ENCODE measurements around the gene MIPOL1. TPM values are rescaled to one million over a fixed set of nuclear protein-coding genes. Genes with fewer than 3 reads are reported as not detected.
"Not testable (repeated sequence)": the region's sequence is repeated elsewhere in the genome, so short reads cannot be mapped to it uniquely, and the experiment has no call there.

MIPOL1 gene
- total RNA-seq, 1 donor from 2014 or later, result not detected

- peaks cover 3% of the 10 kb centered on the region for H3K9me3 Mint-ChIP-seq
- H3K27ac Mint-ChIP-seq, result no peak overlapping the region
- no peak overlapping the region for H3K4me3 Mint-ChIP-seq
- no peaks in the 10 kb centered on the region for H3K27me3 Mint-ChIP-seq
- no peak for DNase-seq
- intact Hi-C loops (cut with micrococcal nuclease), result no loop called here
- no peaks in the 10 kb centered on the region for H3K4me1 Mint-ChIP-seq
- H3K36me3 Mint-ChIP-seq (ENCODE audit: low read depth), result no peaks in the 10 kb centered on the region
These were observed 310.8 kb downstream of the MIPOL1 start for GRCh38 chr14:37508503-37508902.

DNA sequence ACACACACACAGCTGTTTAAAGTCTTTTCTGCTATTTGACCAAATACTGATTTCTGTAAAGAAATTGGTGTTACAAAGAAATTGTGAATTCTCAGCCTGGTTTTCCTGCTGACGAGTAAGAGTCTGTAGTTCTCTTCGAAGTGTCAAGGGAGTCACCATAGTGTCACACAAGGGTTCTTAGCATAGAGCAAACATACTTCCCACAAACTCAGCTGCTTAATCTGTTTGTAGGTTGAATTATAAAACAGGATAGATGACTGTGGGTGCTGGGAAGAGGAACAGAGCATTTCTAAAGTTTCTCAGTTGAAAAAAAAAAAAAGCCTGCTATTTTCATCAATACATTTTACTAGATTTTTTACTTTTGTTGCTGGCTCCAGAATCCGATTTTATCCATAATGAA lies 314.4 kb downstream of the MIPOL1 start:
- H3K4me3 Mint-ChIP-seq, result no peak overlapping the region
- no peak overlapping the region for H3K27ac Mint-ChIP-seq
- peaks cover 3% of the 10 kb centered on the region for H3K9me3 Mint-ChIP-seq
- H3K36me3 Mint-ChIP-seq (ENCODE audit: low read depth), result no peaks in the 10 kb centered on the region
- no peaks in the 10 kb centered on the region for H3K4me1 Mint-ChIP-seq
- H3K27me3 Mint-ChIP-seq, result no peaks in the 10 kb centered on the region
- DNase-seq, result no peak
- intact Hi-C loops (cut with micrococcal nuclease), result no loop called here

GRCh38 chr14:37515771-37516170 lies 318.0 kb downstream of the MIPOL1 start:
- intact Hi-C loops (cut with micrococcal nuclease), result no loop called here
- Mint-ChIP-seq H3K4me3 (no peak overlapping the region), H3K36me3 (ENCODE audit: low read depth) (no peaks in the 10 kb centered on the region), H3K27ac (no peak overlapping the region), H3K9me3 (no peaks in the 10 kb centered on the region), H3K27me3 (no peaks in the 10 kb centered on the region), H3K4me1 (no peaks in the 10 kb centered on the region)
- no peak for DNase-seq

GRCh38 chr14:37526994-37527393 lies 329.3 kb downstream of the MIPOL1 start:
- intact Hi-C loops (cut with micrococcal nuclease), result no loop called here
- Mint-ChIP-seq H3K36me3 (ENCODE audit: low read depth) (no peaks in the 10 kb centered on the region), H3K4me1 (no peaks in the 10 kb centered on the region), H3K27me3 (no peaks in the 10 kb centered on the region), H3K4me3 (no peak overlapping the region), H3K9me3 (no peaks in the 10 kb centered on the region), H3K27ac (no peak overlapping the region)
- no peak for DNase-seq

DNA sequence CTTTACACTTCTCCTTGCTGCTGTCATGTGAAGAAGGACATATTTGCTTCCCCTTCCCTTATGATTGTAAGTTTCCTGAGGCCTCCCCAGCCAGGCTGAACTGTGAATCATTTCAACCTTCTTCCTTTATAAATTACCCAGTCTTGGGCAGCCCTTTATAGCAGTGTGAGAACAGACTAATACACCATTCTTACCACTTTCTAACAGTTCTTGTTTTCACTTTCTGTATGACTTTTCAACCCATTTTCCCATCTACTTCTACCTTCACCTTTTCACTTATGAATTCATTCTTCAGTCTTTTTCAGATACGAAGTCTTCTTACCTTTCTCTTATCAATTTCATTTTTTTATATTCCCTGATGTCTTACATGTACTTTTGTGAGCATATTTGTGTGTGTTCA lies 342.3 kb downstream of the MIPOL1 start:
- Mint-ChIP-seq H3K4me3 (no peak overlapping the region), H3K27ac (no peak overlapping the region), H3K27me3 (no peaks in the 10 kb centered on the region), H3K36me3 (ENCODE audit: low read depth) (no peaks in the 10 kb centered on the region), H3K9me3 (peaks cover 4% of the 10 kb centered on the region), H3K4me1 (no peaks in the 10 kb centered on the region)
- DNase-seq, result no peak
- intact Hi-C loops (cut with micrococcal nuclease), result no loop called here

DNA sequence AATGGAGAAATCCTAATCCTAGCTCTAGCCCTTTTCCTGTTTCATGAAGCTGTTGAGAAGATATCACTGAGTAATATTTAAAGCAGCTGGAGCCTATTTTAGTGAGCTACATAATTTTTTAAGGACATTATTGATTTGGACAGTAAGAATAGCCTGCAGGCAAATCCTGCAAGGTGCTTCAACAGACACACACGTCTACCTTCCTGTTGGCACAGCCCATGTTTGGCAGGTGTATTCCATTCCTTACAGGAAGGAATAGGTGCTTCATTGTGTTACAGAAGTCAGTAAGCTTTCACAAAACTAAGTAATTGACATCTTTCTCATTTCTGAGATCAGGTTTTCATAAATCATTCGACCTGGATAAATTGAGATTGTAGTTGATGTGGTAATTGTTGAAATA lies 346.7 kb downstream of the MIPOL1 start:
- no peaks in the 10 kb centered on the region for H3K27me3 Mint-ChIP-seq
- no peak for DNase-seq
- intact Hi-C loops (cut with micrococcal nuclease), result no loop called here
- no peaks in the 10 kb centered on the region for H3K4me1 Mint-ChIP-seq
- peaks cover under 1% of the 10 kb centered on the region for H3K9me3 Mint-ChIP-seq
- H3K4me3 Mint-ChIP-seq, result no peak overlapping the region
- H3K36me3 Mint-ChIP-seq (ENCODE audit: low read depth), result no peaks in the 10 kb centered on the region
- H3K27ac Mint-ChIP-seq, result no peak overlapping the region

DNA sequence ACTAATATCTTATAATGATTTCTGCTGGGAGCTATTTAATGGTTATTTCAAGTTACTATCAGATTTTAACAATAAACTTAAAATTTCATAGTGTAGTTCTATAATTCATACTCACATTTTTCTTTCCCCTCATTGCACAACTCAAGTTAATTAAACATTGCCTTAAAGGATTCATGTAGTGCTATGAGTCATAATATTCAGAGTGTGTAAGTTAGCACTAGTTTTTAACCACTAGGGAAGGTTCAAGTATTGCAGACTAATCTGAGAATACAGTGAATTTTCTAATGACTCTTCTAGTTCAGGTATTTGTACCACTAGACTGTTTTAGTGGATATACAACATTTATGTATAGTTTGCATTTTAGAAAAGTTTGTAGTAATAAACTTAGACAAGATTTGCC lies 347.4 kb downstream of the MIPOL1 start:
- H3K36me3 Mint-ChIP-seq (ENCODE audit: low read depth), result no peaks in the 10 kb centered on the region
- H3K4me1 Mint-ChIP-seq, result no peaks in the 10 kb centered on the region
- H3K27me3 Mint-ChIP-seq, result no peaks in the 10 kb centered on the region
- H3K4me3 Mint-ChIP-seq, result no peak overlapping the region
- H3K9me3 Mint-ChIP-seq, result no peaks in the 10 kb centered on the region
- DNase-seq, result no peak
- H3K27ac Mint-ChIP-seq, result no peak overlapping the region
- intact Hi-C loops (cut with micrococcal nuclease), result no loop called here

GRCh38 chr14:37546621-37547447 lies 349.1 kb downstream of the MIPOL1 start:
- H3K36me3 Mint-ChIP-seq (ENCODE audit: low read depth), result no peaks in the 10 kb centered on the region
- H3K27me3 Mint-ChIP-seq, result no peaks in the 10 kb centered on the region
- H3K4me3 Mint-ChIP-seq, result no peak overlapping the region
- no peak for DNase-seq
- no peaks in the 10 kb centered on the region for H3K9me3 Mint-ChIP-seq
- intact Hi-C loops (cut with micrococcal nuclease), result no loop called here
- no peaks in the 10 kb centered on the region for H3K4me1 Mint-ChIP-seq
- no peak overlapping the region for H3K27ac Mint-ChIP-seq

- intact Hi-C loops (cut with micrococcal nuclease), result no loop called here
- DNase-seq, result no peak
- Mint-ChIP-seq H3K27ac (no peak overlapping the region), H3K9me3 (no peaks in the 10 kb centered on the region), H3K36me3 (ENCODE audit: low read depth) (no peaks in the 10 kb centered on the region), H3K27me3 (no peaks in the 10 kb centered on the region), H3K4me1 (no peaks in the 10 kb centered on the region), H3K4me3 (no peak overlapping the region)
These were observed 352.8 kb downstream of the MIPOL1 start for GRCh38 chr14:37550511-37550910.

DNA sequence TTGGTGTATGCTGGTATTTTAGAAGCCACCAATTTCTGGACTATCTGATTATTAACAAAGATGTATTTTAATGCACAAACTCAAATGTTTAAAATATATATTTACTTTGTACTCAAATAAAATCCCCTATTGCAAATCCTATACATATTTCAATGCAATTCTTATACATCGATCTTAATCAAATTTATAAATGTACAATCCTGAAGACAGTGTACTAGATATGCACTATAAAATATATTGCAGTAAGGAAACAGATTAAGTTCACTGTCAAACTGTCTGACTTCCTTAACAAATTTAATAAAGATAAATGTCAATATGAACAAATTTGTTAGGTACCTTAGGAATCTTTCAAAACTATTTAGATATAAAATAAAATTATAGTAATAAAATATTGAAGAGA lies 353.4 kb downstream of the MIPOL1 start:
- Mint-ChIP-seq H3K27ac (no peak overlapping the region), H3K27me3 (no peaks in the 10 kb centered on the region), H3K4me1 (no peaks in the 10 kb centered on the region), H3K9me3 (no peaks in the 10 kb centered on the region), H3K36me3 (ENCODE audit: low read depth) (no peaks in the 10 kb centered on the region), H3K4me3 (no peak overlapping the region)
- intact Hi-C loops (cut with micrococcal nuclease), result no loop called here
- no peak for DNase-seq

GRCh38 chr14:37553935-37554550 lies 356.3 kb downstream of the MIPOL1 start:
- intact Hi-C loops (cut with micrococcal nuclease), result no loop called here
- DNase-seq, result no peak
- H3K36me3 Mint-ChIP-seq (ENCODE audit: low read depth), result no peaks in the 10 kb centered on the region
- no peaks in the 10 kb centered on the region for H3K4me1 Mint-ChIP-seq
- H3K27ac Mint-ChIP-seq, result no peak overlapping the region
- H3K9me3 Mint-ChIP-seq, result no peaks in the 10 kb centered on the region
- no peaks in the 10 kb centered on the region for H3K27me3 Mint-ChIP-seq
- H3K4me3 Mint-ChIP-seq, result no peak overlapping the region

DNA sequence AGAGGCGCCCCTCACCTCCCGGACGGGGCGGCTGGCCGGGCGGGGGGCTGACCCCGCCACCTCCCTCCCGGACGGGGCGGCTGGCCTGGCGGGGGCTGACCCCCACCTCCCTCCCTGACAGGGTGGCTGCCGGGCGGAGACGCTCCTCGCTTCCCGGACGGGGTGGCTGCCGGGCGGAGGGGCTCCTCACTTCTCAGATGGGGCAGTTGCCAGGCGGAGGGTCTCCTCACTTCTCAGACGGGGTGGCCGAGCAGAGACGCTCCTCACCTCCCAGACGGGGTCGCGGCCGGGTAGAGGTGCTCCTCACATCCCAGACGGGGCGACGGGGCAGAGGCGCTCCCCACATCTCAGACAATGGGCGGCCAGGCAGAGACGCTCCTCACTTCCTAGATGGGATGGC lies 357.9 kb downstream of the MIPOL1 start:
- H3K27me3 Mint-ChIP-seq; intact Hi-C loops (cut with micrococcal nuclease); H3K4me1 Mint-ChIP-seq; H3K27ac Mint-ChIP-seq; H3K4me3 Mint-ChIP-seq; H3K9me3 Mint-ChIP-seq; DNase-seq; H3K36me3 Mint-ChIP-seq (ENCODE audit: low read depth): not testable (repeated sequence)

DNA sequence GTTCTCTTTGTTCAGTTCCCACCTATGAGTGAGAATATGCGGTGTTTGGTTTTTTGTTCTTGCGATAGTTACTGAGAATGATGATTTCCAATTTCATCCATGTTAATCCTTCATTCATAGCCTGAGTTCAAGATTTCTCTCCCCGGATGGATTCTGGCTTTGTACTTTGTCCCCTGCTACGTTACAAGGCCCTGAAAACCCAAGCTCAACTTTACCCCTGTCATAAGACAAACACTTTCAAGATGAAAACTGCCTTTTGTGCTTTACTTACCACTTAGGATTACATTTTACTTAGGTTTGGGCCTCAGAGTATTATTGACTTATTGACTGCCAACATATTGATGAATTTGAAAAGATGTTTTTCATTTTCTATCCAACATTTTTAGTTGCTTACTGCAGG lies 361.0 kb downstream of the MIPOL1 start:
- Mint-ChIP-seq H3K4me1 (no peaks in the 10 kb centered on the region), H3K36me3 (ENCODE audit: low read depth) (no peaks in the 10 kb centered on the region), H3K4me3 (no peak overlapping the region), H3K27ac (no peak overlapping the region), H3K27me3 (no peaks in the 10 kb centered on the region), H3K9me3 (no peaks in the 10 kb centered on the region)
- intact Hi-C loops (cut with micrococcal nuclease), result no loop called here
- DNase-seq, result no peak

DNA sequence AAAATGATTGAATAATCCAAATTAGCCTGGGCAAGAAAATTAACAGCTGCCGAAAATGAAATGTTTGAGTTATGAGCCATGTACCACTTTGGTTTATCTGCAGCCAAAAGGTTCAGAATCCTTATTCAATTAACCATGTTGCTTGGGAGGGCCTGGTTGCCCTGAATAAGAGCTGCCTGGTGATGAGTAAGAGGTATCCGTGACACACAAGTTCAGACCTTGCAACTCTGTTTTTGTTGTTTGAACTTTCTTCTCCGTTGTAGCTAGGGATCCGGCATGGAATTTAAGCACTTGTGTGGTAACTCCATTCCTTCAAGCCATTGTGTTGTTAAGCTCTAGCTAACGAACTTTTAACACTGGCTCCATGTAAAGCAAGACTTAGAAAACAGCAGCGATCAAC lies 361.6 kb downstream of the MIPOL1 start:
- intact Hi-C loops (cut with micrococcal nuclease), result no loop called here
- DNase-seq, result no peak
- Mint-ChIP-seq H3K27me3 (no peaks in the 10 kb centered on the region), H3K9me3 (no peaks in the 10 kb centered on the region), H3K4me3 (no peak overlapping the region), H3K36me3 (ENCODE audit: low read depth) (no peaks in the 10 kb centered on the region), H3K27ac (no peak overlapping the region), H3K4me1 (no peaks in the 10 kb centered on the region)

DNA sequence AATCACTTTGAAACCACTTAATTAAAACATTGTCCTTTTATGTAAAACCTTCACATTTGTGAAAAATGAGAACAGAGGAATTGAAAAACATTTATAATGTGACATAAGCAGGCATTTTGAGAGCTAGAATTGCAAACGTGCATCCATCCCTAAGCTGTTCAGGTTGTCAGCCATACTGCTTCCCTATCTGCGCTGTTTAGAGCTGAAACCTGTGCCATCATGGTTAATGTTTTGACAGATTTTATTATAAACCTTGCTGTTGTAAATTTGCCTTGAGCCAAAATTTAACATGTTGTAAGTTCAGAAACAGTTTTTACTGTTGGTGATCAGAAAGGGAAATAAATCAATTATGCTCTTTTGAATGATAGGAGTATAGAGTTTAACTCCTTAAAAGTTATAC lies 365.5 kb downstream of the MIPOL1 start:
- intact Hi-C loops (cut with micrococcal nuclease), result no loop called here
- no peak for DNase-seq
- H3K27me3 Mint-ChIP-seq, result no peaks in the 10 kb centered on the region
- H3K36me3 Mint-ChIP-seq (ENCODE audit: low read depth), result no peaks in the 10 kb centered on the region
- H3K27ac Mint-ChIP-seq, result no peak overlapping the region
- H3K9me3 Mint-ChIP-seq, result no peaks in the 10 kb centered on the region
- H3K4me3 Mint-ChIP-seq, result no peak overlapping the region
- no peaks in the 10 kb centered on the region for H3K4me1 Mint-ChIP-seq

Data from activated CD4-positive, alpha-beta T cell treated with anti-CD3 and anti-CD28 coated beads, Interleukin-2, amount 10 ng/mL, durations not matched to agents 24 days and 14 days (primary cell).